ES-I3 (cell line): ENCODE data around the gene ADGRE2.

Experiments
- H3K36me3 ChIP-seq: 2 replicates; pipeline ENCODE4 v1.6.1; 2013; ENCODE audit warnings: mild to moderate bottlenecking, low read length, control low read depth, moderate library complexity; ENCODE audit not compliant: insufficient read depth
- H3K4me1 ChIP-seq: 2 replicates; pipeline ENCODE4 v1.6.1; 2013; ENCODE audit warnings: mild to moderate bottlenecking, control low read depth, low read length; ENCODE audit not compliant: insufficient read depth
- H3K9ac ChIP-seq: 2 replicates; pipeline ENCODE4 v1.6.1; 2013; ENCODE audit warnings: low read depth, mild to moderate bottlenecking, low read length, moderate library complexity
- H3K9me3 ChIP-seq: 2 replicates; pipeline ENCODE4 v1.6.1; 2013; ENCODE audit warnings: mild to moderate bottlenecking, low read length, moderate library complexity; ENCODE audit not compliant: control insufficient read depth, insufficient read depth

The ADGRE2 gene

DNA sequence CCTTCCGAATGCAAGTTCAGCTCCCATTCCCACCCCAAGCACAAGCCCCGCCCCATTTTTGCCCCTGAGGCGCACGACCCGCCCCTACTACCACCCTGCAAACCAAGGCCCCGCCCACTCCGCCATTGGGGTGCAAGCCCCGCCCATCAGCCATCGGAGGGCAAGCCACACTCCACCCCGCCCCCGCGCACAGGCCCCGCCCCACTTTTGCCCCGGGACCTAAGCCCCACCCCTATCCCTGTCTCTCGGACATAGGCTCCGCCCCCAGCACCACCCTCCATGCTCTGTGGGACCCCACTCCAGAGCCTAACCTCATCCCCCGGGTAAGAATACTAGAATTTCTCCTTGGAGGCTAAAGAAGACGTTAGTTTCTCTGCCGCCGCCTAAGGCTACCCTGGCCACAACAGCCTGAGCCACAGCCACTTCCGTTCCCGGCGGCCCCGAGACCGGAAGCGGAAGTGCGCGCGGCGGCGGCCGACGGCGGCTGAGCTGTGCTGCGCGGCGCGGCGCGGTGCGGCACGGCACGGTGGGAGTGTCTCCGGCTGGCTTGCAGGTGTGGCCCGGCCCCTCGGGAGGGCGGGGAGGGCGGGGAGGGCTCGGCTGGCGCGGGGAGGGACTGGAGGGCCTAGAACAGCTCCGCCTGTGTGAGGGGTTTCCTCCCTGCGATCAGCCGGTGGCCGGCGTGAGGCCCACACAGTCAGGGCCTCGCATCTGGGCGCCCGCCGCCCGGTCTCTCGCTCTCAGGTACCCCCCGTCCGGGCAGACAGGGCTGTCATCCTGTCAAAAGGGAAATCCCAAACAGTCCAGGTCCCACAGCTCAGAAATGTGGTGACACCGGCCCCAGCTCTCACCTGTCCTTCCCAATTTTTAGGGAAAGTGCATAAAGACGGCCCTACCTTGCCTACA lies 88.5 kb downstream of the ADGRE2 start, which contains the start of gene ZNF333:
Gene ZNF333, plus strand, starts transcription at position 451 of the 906 bp plus-strand sequence. CDS start 3,444 bp downstream, outside the sequence.
- H3K4me1 ChIP-seq, result no peaks in the 10 kb centered on the region
- H3K36me3 ChIP-seq, result no peaks in the 10 kb centered on the region
- H3K9ac ChIP-seq, result peak within 1 kb of the TSS; percentile 98
- no peaks in the 10 kb centered on the region; the same call in 1 of the 2 replicates for H3K9me3 ChIP-seq

DNA sequence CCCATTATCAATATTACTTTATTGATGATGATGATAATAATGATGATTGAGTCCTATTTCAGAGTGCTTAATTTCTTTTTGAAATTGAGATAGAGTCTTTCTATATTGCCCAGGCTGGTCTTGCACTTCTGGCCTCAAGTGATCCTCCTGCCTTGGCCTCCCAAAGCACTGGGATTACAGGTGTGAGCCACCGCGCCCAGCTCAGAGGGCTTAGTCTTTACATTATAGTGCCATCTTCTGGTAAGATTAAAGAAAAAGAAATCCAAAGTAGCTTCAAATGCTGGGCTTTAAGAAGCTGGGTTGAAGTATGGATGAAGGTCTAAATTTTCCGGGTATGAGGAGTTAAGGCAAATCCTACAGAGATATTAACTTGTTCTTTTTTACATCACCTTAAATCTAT lies 91.9 kb downstream of the ADGRE2 start:
- Histone ChIP-seq H3K9ac (no peak overlapping the region), H3K4me1 (no peaks in the 10 kb centered on the region), H3K36me3 (no peaks in the 10 kb centered on the region), H3K9me3 (no peaks in the 10 kb centered on the region; the same call in 1 of the 2 replicates)

DNA sequence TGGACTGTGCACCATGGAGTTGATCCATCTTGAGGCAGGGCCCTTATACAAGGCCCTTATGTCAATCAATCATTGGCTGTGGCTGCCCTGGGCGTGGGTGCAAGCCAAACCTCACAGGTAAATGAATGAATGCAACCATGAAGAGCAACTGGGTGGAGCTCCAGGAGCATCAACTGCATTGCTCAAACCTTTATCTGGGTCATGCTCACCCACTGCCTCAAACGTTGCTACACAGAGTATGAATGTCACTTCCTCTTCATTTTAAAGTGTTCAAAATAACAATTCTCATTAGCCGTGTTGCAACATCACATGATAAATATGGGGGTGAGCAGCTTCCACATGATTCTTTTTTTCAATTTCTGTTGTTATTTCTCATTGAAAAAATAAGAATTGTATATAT lies 94.9 kb downstream of the ADGRE2 start:
- Histone ChIP-seq H3K9ac (no peak overlapping the region), H3K4me1 (no peaks in the 10 kb centered on the region), H3K36me3 (no peaks in the 10 kb centered on the region), H3K9me3 (no peaks in the 10 kb centered on the region; the same call in 1 of the 2 replicates)
